ENCODE results near the gene CYSRT1.

DNA sequence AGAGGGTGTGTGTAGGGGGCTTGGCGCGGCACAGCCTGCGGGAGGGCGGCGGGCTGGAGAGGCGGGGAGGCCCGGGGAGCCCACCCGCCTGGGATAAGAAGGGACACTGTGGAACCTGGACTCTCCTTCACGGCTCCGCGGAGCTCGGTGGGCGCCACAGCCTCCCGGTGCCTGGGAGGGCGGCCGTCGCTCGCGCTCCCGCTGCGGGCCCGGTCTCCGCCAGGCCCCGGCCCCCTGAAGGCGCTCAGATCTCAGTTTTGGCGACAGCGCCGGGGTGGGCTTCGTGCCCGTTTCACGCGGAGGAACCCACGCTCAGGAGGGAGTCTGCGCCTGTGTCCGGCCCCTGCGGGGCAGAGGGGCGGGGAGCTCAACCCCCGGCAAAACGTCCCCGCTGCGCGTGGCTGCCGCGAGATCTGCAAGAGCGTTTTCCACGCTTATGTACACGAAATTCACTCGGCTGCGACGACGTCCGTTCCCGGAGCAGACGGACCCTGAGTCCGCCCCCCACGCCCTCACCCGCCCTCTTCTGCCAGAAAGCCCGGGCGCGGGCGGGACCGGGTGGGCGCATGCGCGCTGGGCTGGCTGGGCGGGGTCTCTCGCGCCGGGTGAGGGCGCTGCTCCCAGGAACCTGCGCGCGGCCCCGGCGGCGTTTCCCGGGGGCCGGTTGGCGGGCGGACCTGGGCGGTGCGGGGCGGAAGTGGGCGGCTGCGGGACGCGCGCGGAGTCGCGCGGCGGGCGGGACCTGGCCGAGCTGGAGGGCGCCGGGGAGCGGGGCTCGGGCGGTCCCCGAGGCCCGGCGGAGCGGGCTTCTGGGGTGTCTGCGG is 29.9 kb downstream of the CYSRT1 start, which contains the start of gene NELFB:
- TF ChIP-seq CREB1 (IDR thresholded peaks at IDR 0.05; ENCODE audit: low read depth): no peak
- TF ChIP-seq CEBPB (IDR thresholded peaks at IDR 0.05): no peak
- TF ChIP-seq, protein P1, sequence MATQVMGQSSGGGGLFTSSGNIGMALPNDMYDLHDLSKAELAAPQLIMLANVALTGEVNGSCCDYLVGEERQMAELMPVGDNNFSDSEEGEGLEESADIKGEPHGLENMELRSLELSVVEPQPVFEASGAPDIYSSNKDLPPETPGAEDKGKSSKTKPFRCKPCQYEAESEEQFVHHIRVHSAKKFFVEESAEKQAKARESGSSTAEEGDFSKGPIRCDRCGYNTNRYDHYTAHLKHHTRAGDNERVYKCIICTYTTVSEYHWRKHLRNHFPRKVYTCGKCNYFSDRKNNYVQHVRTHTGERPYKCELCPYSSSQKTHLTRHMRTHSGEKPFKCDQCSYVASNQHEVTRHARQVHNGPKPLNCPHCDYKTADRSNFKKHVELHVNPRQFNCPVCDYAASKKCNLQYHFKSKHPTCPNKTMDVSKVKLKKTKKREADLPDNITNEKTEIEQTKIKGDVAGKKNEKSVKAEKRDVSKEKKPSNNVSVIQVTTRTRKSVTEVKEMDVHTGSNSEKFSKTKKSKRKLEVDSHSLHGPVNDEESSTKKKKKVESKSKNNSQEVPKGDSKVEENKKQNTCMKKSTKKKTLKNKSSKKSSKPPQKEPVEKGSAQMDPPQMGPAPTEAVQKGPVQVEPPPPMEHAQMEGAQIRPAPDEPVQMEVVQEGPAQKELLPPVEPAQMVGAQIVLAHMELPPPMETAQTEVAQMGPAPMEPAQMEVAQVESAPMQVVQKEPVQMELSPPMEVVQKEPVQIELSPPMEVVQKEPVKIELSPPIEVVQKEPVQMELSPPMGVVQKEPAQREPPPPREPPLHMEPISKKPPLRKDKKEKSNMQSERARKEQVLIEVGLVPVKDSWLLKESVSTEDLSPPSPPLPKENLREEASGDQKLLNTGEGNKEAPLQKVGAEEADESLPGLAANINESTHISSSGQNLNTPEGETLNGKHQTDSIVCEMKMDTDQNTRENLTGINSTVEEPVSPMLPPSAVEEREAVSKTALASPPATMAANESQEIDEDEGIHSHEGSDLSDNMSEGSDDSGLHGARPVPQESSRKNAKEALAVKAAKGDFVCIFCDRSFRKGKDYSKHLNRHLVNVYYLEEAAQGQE (IDR thresholded peaks at IDR 0.05; ENCODE audit: low read depth): no peak
- no peak for TF ChIP-seq RAD21 (IDR thresholded peaks at IDR 0.05; ENCODE audit: low read depth)
- no peak for TF ChIP-seq FOXM1 (IDR thresholded peaks at IDR 0.05; ENCODE audit: borderline replicate concordance, low read depth)
- TF ChIP-seq YY1 (IDR thresholded peaks at IDR 0.05; ENCODE audit: low read depth): no peak; the same call in 1 of the 2 replicates
- no peak for TF ChIP-seq EP300 (IDR thresholded peaks at IDR 0.05; ENCODE audit: borderline replicate concordance)
- TF ChIP-seq, protein P2, sequence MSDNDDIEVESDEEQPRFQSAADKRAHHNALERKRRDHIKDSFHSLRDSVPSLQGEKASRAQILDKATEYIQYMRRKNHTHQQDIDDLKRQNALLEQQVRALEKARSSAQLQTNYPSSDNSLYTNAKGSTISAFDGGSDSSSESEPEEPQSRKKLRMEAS (IDR thresholded peaks at IDR 0.05): peak; percentile 60; the same call in 1 of the 2 replicates
- no peak; the same call in 1 of the 2 replicates for TF ChIP-seq EGR1 (IDR thresholded peaks at IDR 0.05)
- TF ChIP-seq TCF12 (IDR thresholded peaks at IDR 0.05; ENCODE audit: low read depth): no peak
